Measurements from ENCODE around the gene SZT2. TPM values are rescaled to one million over a fixed set of nuclear protein-coding genes. Genes with fewer than 3 reads are reported as not detected.
A peak's percentile ranks its signal among the peaks of the same experiment; 100 is the strongest.

Gene SZT2
- total and polyA plus RNA-seq, 2 of the 13 experiments (the other 11 are each of a cell fraction or from before 2014, with no cell fraction given) = 8.0 to 8.8 TPM

DNA sequence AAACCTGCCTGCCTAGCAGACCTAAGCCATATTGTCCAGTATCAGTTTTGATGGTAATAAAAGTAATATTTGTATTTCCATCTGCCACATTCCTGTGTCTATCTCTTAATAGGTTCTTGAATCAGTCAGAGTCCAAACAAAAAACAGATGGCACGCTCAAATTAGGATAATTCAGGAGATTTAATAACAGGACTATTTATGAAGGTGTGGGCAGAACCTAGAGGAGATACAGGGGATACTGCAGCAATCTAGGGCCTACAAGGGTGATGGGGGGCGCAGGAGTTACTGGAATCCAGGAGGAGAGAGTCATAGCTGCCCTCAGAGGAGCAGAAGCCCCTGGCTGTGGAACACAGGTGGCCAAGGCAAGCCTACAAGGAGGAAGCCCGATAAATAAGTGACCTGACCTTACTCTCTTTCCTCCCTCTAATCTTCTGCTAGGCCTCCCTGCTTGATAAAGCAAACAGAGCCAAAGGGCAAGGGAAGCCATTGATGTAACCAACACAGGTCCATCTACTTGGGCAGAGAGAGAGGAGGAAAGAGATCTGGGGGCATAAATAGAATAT, 75.9 kb downstream of the SZT2 start (continued):
- TF ChIP-seq RNF219 (CRISPR knock-in tag; IDR thresholded peaks at IDR 0.05) (no peak), SAFB2 (CRISPR knock-in tag; IDR thresholded peaks at IDR 0.05; ENCODE audit: borderline replicate concordance, low read depth) (no peak), CREB3 (CRISPR knock-in tag; IDR thresholded peaks at IDR 0.05) (no peak), FOXA3 (CRISPR knock-in tag; IDR thresholded peaks at IDR 0.05) (peak; percentile 59), ZNF296 (CRISPR knock-in tag; conservative IDR thresholded peaks at IDR 0.05) (no peak), RXRB (CRISPR knock-in tag; IDR thresholded peaks at IDR 0.05; ENCODE audit: borderline replicate concordance) (peak; percentile 52; the same call in 1 of the 2 replicates), ZBTB25 (CRISPR knock-in tag; IDR thresholded peaks at IDR 0.05) (no peak), DMAP1 (CRISPR knock-in tag; IDR thresholded peaks at IDR 0.05) (no peak), JUN (CRISPR knock-in tag; IDR thresholded peaks at IDR 0.05) (no peak), ZNF589 (CRISPR knock-in tag; conservative IDR thresholded peaks at IDR 0.05) (no peak), CCAR2 (optimal IDR thresholded peaks at IDR 0.05; ENCODE audit: low read depth, low read length) (no peak), DPF2 (CRISPR knock-in tag; IDR thresholded peaks at IDR 0.05; ENCODE audit: borderline replicate concordance, low read depth) (0 out of 2 replicates have a peak, but pooled peaks have one; percentile 44), ZNF644 (CRISPR knock-in tag; IDR thresholded peaks at IDR 0.05; ENCODE audit: low read depth) (peak; percentile 67; the same call in 1 of the 2 replicates), YEATS4 (CRISPR knock-in tag; IDR thresholded peaks at IDR 0.05; ENCODE audit: borderline replicate concordance) (no peak), ZFP62 (CRISPR knock-in tag; IDR thresholded peaks at IDR 0.05) (no peak), ZNF660 (CRISPR knock-in tag; IDR thresholded peaks at IDR 0.05; ENCODE audit: borderline replicate concordance, low read depth) (no peak), GATAD1 (CRISPR knock-in tag; IDR thresholded peaks at IDR 0.05) (no peak), THAP8 (CRISPR knock-in tag; IDR thresholded peaks at IDR 0.05; ENCODE audit: borderline replicate concordance) (no peak), PITX1 (CRISPR knock-in tag; IDR thresholded peaks at IDR 0.05) (peak; percentile 52; the same call in 1 of the 2 replicates), PHF20 (CRISPR knock-in tag; IDR thresholded peaks at IDR 0.05) (no peak), NCOA1 (CRISPR knock-in tag; IDR thresholded peaks at IDR 0.05) (no peak), FOXA1 (IDR thresholded peaks at IDR 0.05) (no peak), FOXA1 (CRISPR knock-in tag; IDR thresholded peaks at IDR 0.05) (peak; percentile 63)
- TF ChIP-seq, protein P1, sequence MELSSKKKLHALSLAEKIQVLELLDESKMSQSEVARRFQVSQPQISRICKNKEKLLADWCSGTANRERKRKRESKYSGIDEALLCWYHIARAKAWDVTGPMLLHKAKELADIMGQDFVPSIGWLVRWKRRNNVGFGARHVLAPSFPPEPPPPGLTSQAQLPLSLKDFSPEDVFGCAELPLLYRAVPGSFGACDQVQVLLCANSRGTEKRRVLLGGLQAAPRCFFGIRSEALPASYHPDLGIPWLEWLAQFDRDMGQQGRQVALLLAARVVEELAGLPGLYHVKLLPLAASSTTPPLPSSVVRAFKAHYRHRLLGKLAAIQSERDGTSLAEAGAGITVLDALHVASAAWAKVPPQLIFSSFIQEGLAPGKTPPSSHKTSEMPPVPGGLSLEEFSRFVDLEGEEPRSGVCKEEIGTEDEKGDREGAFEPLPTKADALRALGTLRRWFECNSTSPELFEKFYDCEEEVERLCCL (CRISPR knock-in tag; IDR thresholded peaks at IDR 0.05; ENCODE audit: borderline replicate concordance) = no peak
- TF ChIP-seq, protein P2, sequence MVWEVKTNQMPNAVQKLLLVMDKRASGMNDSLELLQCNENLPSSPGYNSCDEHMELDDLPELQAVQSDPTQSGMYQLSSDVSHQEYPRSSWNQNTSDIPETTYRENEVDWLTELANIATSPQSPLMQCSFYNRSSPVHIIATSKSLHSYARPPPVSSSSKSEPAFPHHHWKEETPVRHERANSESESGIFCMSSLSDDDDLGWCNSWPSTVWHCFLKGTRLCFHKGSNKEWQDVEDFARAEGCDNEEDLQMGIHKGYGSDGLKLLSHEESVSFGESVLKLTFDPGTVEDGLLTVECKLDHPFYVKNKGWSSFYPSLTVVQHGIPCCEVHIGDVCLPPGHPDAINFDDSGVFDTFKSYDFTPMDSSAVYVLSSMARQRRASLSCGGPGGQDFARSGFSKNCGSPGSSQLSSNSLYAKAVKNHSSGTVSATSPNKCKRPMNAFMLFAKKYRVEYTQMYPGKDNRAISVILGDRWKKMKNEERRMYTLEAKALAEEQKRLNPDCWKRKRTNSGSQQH (CRISPR knock-in tag; IDR thresholded peaks at IDR 0.05; ENCODE audit: low read depth) = no peak
